Gastroesophageal sphincter (tissue), 4 donors: ENCODE measurements around the gene MLN. TPM values are rescaled to one million over a fixed set of nuclear protein-coding genes. Genes with fewer than 3 reads are reported as not detected.

ENCODE experiments used
- ATAC-seq: fragments of 150-250 bp; one replicate; pipeline ENCODE4 v1.9.1; 2016; ENCODE audit warnings: mild to moderate bottlenecking, moderate library complexity
- H3K27ac ChIP-seq, 4 donors: fragments of 200-600 bp; sonication (generic) in 3 of 4; 1 replicate in 3 of 4; 2 replicates in 1 of 4; pipeline ENCODE4 v1.5.1; 2016 to 2019
- H3K27me3 ChIP-seq: fragments of 200-600 bp; sonication (generic); one replicate; pipeline ENCODE4 v1.5.1; 2019
- H3K36me3 ChIP-seq, 2 donors: fragments of 200-600 bp; sonication (generic); one replicate each; pipeline ENCODE4 v1.5.1; 2019; ENCODE audit warnings: control low read depth in 1 of 2
- H3K4me1 ChIP-seq, 3 donors: fragments of 200-600 bp; sonication (generic); 1 replicate in 2 of 3; 2 replicates in 1 of 3; pipeline ENCODE4 v1.5.1; 2016 to 2019; ENCODE audit warnings: control low read depth in 2 of 3
- H3K4me3 ChIP-seq, 2 donors: fragments of 200-600 bp; sonication (generic); one replicate each; pipeline ENCODE4 v1.5.1; 2019; ENCODE audit warnings: mild to moderate bottlenecking in 1 of 2, moderate library complexity in 1 of 2
- H3K9me3 ChIP-seq, 3 donors: fragments of 200-600 bp; sonication (generic); one replicate each; pipeline ENCODE4 v1.5.1; 2017 to 2019; ENCODE audit warnings: control low read depth in 2 of 3
- EP300 ChIP-seq: sonication (generic); formaldehyde crosslinking; IDR thresholded peaks from one replicate; pipeline ENCODE4 v1.6.1; 2017; ENCODE audit warnings: antibody characterized with exemption, mild to moderate bottlenecking
- POLR2A ChIP-seq, 2 donors: fragments of 450-650 bp; IDR thresholded peaks; one replicate each; pipeline ENCODE4 v1.6.1; 2017; ENCODE audit warnings: antibody characterized with exemption in 2 of 2, mild to moderate bottlenecking in 2 of 2, moderate library complexity in 1 of 2
- POLR2AphosphoS5 ChIP-seq: sonication (generic); formaldehyde crosslinking; IDR thresholded peaks from one replicate; pipeline ENCODE4 v1.6.1; 2017; ENCODE audit warnings: antibody characterized with exemption
- WGBS, 2 donors: methylation state at CpG; one replicate each; pipeline ENCODE4 v1.1.5; 2018; ENCODE audit warnings: low coverage in 1 of 2; 5-methylcytosine and 5-hydroxymethylcytosine counted together
- total RNA-seq, 4 donors: library from RNA; depleted of rRNA; stranded (reverse); fragments of >200 nt; gene quantifications; one replicate each; pipeline ENCODE4 v1.1.0, GENCODE V29; 2016
- TF ChIP-seq, protein P1 (sequence below), 4 experiments: fragments of 200-600 bp in 2 of 4; fragments of 450-650 bp in 2 of 4; sonication (generic) in 1 of 4; IDR thresholded peaks; one replicate each; pipeline ENCODE4 v1.5.1; 2017 to 2019; ENCODE audit warnings: antibody characterized with exemption in 4 of 4, mild to moderate bottlenecking in 2 of 4, moderate library complexity in 2 of 4

The MLN gene
- total RNA-seq, 4 donors from 2014 or later, result not detected

GRCh38 chr6:33809594-33809993 is 5.8 kb upstream of the MLN start:
- no peak for TF ChIP-seq EP300
- TF ChIP-seq, protein P1, sequence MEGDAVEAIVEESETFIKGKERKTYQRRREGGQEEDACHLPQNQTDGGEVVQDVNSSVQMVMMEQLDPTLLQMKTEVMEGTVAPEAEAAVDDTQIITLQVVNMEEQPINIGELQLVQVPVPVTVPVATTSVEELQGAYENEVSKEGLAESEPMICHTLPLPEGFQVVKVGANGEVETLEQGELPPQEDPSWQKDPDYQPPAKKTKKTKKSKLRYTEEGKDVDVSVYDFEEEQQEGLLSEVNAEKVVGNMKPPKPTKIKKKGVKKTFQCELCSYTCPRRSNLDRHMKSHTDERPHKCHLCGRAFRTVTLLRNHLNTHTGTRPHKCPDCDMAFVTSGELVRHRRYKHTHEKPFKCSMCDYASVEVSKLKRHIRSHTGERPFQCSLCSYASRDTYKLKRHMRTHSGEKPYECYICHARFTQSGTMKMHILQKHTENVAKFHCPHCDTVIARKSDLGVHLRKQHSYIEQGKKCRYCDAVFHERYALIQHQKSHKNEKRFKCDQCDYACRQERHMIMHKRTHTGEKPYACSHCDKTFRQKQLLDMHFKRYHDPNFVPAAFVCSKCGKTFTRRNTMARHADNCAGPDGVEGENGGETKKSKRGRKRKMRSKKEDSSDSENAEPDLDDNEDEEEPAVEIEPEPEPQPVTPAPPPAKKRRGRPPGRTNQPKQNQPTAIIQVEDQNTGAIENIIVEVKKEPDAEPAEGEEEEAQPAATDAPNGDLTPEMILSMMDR (IDR thresholded peaks at IDR 0.05), result no peak
- no peak for TF ChIP-seq POLR2AphosphoS5
- no peak for TF ChIP-seq POLR2A (IDR thresholded peaks at IDR 0.05)
- Histone ChIP-seq H3K27ac (no peak overlapping the region), H3K9me3 (no peaks in the 10 kb centered on the region), H3K27me3 (peaks cover 86% of the 10 kb centered on the region), H3K36me3 (no peaks in the 10 kb centered on the region), H3K4me1 (no peaks in the 10 kb centered on the region), H3K4me3 (no peak overlapping the region)
- ATAC-seq, result no peak
- 57% methylated on average over 2 of the region's 2 CpGs; no CpG with 5 or more reads in 1 of the 2 donors for WGBS, 2 donors

GRCh38 chr6:33808641-33809180 is 4.9 kb upstream of the MLN start:
- no peaks in the 10 kb centered on the region for H3K36me3 ChIP-seq
- H3K27ac ChIP-seq, result no peak overlapping the region
- WGBS, 2 donors, result 37 to 51% methylated on average over 4 to 8 of the region's 8 CpGs
- peaks cover 86% of the 10 kb centered on the region for H3K27me3 ChIP-seq
- no peak for ATAC-seq
- no peaks in the 10 kb centered on the region for H3K9me3 ChIP-seq
- H3K4me1 ChIP-seq, result no peaks in the 10 kb centered on the region
- TF ChIP-seq POLR2AphosphoS5, result no peak
- no peak for TF ChIP-seq EP300
- TF ChIP-seq POLR2A (IDR thresholded peaks at IDR 0.05), result no peak
- TF ChIP-seq, protein P1 (IDR thresholded peaks at IDR 0.05), result no peak
- no peak overlapping the region for H3K4me3 ChIP-seq

DNA sequence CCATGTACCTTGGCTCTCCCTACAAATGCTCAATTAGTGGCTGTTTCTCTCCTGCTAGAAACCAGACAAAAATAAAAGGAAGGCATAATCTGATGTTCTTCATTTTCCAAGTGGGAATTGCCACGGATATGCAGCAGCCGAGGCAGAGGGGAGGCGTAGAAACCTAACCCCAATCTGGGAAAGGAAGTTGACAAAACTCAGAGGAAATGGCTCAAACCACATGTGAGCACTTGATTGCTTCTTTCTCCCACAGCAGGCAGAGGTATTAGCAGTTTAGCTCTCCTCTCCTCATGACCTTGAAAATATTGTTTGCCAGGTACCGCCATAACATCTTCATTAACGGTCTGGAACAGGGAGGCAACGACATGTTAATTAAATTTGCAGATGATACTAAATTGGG is 3.8 kb upstream of the MLN start:
- Histone ChIP-seq H3K9me3 (no peaks in the 10 kb centered on the region), H3K27me3 (peaks cover 85% of the 10 kb centered on the region), H3K36me3 (no peaks in the 10 kb centered on the region), H3K27ac (no peak overlapping the region), H3K4me1 (no peaks in the 10 kb centered on the region), H3K4me3 (no peak overlapping the region)
- WGBS, 2 donors, result 63 to 71% methylated on average over 2 to 6 of the region's 6 CpGs
- no peak for ATAC-seq
- no peak for TF ChIP-seq EP300
- TF ChIP-seq, protein P1 (IDR thresholded peaks at IDR 0.05), result no peak
- no peak for TF ChIP-seq POLR2A (IDR thresholded peaks at IDR 0.05)
- TF ChIP-seq POLR2AphosphoS5, result no peak

GRCh38 chr6:33806841-33807240 is 3.0 kb upstream of the MLN start:
- no peaks in the 10 kb centered on the region for H3K4me1 ChIP-seq
- WGBS, 2 donors, result 57% methylated on average over 4 of the region's 9 CpGs; no CpG with 5 or more reads in 1 of the 2 donors
- TF ChIP-seq POLR2A (IDR thresholded peaks at IDR 0.05), result no peak
- TF ChIP-seq, protein P1 (IDR thresholded peaks at IDR 0.05), result no peak
- no peak for TF ChIP-seq EP300
- H3K27me3 ChIP-seq, result peaks cover 85% of the 10 kb centered on the region
- H3K27ac ChIP-seq, result no peak overlapping the region
- no peaks in the 10 kb centered on the region for H3K9me3 ChIP-seq
- no peaks in the 10 kb centered on the region for H3K36me3 ChIP-seq
- no peak overlapping the region for H3K4me3 ChIP-seq
- ATAC-seq, result no peak

DNA sequence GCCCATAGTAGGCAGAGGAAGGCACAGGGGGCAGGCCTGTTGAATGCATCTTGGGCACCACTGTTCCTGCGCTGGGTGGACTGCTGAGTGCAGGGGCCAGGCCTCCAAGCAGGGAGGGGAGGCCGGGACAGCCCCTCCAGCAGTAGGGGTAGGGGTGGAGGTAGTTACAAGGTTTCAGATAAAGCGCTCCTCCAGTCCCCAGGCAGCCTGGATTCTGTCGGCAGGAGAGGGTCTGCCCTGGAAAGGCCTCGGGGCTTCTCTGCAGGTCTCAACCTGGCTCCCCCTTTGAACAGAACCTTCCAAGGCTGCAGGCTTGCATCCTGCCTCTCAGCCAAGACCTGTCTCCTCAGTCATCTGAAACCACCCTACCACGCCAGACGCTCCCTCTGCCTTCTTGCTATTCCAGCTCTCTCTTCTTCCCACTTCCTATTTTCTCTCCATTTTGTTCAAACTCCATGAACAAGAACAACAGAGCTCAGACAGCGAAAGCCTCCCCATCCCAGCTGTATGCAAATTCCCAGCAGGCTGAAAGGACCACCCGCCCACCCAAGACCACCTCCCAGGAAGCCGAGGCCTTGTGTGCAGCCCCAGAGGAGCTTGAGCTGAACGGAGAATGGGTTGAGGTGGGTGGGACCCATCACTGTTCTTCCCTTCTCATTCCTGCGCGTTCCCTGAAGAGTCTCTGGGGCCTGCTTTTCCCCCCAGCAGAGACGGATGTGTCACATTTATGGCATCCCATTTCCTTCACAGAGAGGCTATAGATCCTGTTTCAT is 1.4 kb downstream of the MLN start:
- Histone ChIP-seq H3K9me3 (no peaks in the 10 kb centered on the region), H3K36me3 (no peaks in the 10 kb centered on the region), H3K4me1 (no peaks in the 10 kb centered on the region), H3K27me3 (peaks cover 97% of the 10 kb centered on the region), H3K27ac (no peak overlapping the region), H3K4me3 (no peak overlapping the region)
- 40 to 73% methylated on average over 6 to 7 of the region's 14 CpGs for whole genome bisulfite sequencing, 2 donors
- TF ChIP-seq, protein P1 (IDR thresholded peaks at IDR 0.05), result no peak
- TF ChIP-seq POLR2A (IDR thresholded peaks at IDR 0.05), result no peak
- TF ChIP-seq EP300, result no peak
- TF ChIP-seq POLR2AphosphoS5, result no peak
- ATAC-seq, result no peak
